HG03571 (cell line): Measurements from ENCODE around the gene ELOVL4.
A peak's percentile ranks its signal among the peaks of the same experiment; 100 is the strongest.

Experiments
- ATAC-seq: cut with Tn5 transposase; IDR thresholded peaks from one replicate; pipeline ENCODE4 v1.9.1; 2021; ENCODE audit not compliant: unreplicated experiment

ELOVL4 gene

DNA sequence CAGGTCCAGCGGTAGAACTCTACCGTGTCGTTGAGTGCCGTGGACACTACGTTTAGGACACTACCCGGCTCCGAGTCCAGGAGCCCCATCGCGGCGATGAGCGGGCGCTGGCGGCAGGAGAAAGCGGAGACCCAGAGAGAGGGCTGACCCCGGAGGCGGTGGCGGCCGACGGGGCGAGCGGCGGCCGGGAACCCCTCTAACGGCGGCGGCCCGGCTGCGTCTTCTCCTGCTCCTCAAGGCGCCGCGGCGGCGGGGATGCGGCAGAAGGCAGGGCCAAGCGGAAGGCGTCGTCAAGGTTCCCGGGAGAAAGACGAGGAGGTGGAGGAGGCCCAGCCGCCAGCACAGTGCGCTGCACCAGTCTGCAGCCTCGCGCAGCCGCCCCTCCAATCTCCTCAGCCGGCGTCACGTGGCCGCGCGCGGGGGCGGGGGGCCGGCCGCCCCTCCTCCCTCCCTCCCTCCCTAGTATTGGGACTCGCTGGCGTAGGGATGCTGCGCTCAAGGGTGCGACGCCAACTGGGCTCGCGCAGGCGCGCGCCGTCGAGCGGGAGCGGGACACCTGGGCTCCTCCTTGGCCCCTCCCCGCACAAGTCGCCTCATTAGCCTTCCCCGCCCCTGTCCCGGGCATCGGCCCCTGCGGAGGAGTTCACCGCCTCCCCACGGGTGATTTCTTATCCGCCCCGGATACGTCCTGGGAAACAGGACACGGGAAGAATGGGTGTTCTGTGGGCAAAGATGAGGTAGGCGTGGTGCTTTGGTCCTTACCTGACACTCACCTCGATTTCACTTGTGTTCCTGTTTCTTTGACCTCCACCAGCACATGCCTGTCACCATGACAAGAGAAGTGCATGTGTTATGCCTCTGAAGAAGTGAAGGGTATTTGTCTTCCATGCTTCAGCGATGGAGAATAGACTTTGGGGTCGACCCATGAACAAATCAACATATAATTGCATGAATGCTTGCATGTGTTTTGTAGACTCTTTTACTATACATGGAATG lies at the start of gene ELOVL4:
ELOVL4 (minus strand) TSS at position 363 of the 996 bp plus-strand sequence; CDS start at position 89, 274 bp downstream.
- peak; percentile 59 for ATAC-seq

DNA sequence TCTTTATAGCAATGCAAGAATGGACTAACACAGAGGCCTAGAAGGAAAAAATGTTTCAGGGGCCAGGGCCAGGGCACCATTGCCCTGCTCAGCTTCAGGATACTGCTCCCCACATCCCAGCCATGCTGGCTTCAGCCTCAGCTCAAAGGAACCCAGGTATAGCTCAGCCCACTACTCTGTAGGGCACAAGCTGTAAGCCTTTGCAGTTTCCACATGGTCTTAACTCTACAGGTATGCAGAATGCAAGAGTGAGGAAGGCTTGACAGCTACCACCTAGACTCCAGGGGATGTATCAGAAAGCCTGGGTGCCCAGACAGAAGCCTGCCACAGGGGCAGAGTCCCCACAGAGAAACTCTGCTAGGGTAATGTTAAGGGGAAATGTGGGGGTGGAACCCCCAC lies 46.6 kb upstream of the ELOVL4 start:
- no peak for ATAC-seq

DNA sequence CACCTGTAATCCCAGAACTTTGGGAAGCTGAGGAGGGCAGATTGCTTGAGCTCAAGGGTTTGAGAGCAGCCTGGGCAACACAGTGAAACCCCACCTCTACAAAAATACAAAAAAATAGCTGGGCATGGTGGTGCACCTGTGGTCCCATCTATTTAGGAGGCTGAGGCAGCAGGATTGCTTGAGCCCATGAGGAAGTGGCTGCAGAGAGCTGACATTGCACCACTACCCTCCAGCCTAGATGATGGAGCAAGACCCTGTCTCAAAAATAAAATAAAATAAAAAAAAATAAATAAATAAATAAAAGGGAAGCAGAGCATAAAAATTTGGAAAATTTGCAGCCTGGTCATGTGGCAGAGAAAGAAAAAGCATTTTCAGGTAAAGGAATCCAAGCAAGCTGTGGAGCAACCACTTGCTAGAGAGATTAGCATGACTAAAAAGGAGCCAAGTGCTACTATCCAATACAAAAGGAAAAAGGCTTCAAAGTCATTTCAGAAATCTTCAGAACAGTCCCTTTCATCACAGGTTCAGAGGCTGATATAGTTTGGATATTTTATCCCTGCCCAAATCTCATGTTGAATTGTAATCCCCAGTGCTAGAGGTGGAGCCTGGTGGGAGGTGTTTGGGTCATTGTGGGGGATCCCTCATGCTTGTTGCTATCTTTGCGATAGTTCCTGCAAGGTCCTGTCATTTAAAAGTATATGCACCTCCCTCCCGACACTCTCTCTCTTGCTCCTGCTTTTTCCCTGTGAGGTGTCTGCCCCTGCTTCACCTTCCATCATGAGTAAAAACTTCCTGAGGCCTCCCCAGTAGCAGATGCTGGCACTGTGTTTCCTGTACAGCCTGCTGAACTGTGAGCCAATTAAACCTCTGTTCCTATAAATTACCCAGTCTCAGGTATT lies 45.9 kb upstream of the ELOVL4 start:
- ATAC-seq, result no peak

DNA sequence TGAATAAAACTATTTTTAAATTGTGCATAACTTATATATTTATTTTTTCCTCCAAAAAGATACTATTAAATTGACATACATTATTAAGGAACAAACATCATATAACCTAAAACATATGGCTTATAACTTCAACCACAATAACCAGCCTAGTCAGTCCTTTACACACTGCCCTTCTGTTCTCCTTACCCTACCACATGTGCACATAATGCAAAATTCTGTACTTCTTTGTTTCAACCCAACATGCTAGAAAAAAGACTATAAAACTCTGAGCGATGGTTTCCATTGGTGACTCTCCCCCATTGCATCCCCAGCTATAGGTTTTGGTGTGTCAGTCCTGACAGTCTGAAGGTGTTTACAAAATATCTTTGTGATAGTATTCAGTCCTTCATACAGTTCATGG lies 42.3 kb upstream of the ELOVL4 start:
- no peak for ATAC-seq

DNA sequence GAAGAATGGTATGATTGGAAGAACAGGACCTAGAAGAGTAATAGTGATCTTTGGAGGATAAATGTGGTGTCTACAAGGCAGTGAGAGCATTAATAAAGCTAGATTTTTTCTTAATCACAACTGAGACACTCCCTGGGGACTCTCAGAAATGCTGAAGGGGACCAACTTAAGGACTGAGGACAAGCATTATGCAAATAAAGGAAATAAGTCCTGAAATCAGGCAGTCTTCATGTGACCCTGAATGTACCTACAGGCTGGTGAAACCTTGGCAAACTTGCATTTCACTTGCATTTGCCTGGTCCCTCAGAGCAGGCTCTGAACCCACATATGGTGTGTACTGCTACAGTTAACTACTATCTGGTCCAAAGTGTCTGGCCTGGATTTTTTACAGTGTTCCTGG lies 37.8 kb upstream of the ELOVL4 start:
- peak; percentile 43 for ATAC-seq

DNA sequence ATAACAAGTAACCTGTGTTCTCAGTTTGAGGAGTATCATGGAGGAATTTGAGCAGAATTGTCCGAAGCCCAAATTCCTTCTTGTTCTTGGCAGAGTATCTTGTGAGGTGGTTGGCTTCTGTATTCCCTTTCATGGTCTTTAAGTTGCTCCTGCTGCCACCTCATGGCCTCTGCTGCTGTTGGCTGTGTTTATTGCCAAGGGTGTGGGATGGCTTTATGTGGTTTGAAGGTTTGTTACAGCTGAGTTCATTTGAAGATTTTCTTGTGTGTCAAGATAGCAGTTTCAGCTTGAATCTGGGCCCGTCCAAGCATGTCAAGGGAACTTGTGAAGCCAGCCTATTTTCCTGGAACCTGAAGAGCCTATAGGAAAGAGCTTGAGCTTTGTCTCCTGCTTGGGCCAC lies 36.9 kb upstream of the ELOVL4 start:
- peak; percentile 74 for ATAC-seq

DNA sequence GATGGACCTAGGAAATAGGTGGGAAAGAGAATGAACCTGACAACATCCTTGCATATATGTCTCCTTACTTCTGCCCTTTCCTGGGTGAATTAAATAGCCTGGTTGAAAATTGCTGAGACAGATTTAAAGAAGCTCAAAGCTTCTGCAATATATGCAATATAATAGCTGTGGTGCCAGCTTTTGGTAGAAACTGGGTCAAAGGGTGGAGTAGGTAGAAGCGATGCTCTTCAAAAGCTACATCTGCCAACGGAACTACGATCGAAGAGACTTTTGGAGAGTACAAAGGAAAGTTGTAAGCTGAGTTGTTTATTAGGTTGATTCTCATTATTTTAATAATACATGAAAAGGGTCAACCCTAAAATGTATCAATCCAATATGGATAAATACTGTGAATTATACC lies 34.3 kb upstream of the ELOVL4 start:
- ATAC-seq, result no peak

DNA sequence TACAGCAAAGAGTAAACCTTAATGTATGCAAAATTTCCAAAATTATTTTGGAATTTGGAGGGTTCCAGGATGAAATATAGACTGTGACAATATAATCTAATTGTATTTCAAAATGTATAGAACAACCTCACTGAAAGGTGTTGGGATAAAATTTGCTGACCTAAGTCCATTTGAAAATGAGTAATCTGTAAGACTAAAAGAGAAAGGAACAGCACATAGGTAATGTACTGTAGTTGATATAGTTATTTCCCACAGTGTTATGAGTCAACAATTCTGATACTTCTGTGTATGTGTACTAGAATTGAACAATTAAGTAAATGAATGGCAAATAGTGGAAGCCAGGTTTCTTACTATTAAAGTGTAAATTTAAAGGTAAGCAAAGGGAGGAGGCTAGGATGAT lies 23.8 kb upstream of the ELOVL4 start:
- ATAC-seq, result no peak

DNA sequence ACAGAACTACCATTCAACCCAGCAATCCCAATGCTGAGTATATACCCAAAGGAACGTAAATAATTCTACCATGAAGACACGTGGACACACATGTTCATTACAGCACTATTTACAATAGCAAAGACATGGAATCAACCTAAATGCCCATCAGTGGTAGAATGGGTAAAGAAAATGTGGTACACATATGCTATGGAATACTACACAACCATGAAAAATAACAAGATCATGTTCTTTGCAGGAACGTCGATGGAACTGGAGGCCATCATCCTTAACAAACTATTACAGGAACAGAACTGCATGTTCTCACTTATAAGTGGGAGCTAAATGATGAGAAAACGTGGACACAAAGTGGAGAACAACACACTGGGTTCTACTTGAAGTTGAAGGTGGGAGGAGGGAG lies 22.4 kb upstream of the ELOVL4 start:
- no peak for ATAC-seq

DNA sequence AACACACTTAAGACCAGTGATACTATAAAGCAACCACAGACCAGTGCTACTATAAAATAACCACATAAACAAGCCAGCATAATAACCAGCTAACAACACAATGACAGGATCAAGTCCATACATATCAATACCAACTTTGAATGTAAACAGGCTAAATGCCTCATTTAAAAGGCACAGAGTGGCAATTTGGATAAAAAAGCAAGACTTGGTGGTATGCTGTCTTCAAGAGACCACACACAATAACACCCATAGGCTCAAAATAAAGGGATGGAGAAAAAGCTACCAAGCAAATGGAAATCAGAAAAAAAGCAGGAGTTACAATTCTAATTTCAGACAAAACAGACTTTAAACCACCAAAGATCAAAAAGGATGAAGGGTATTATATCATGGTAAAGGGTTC lies 19.8 kb upstream of the ELOVL4 start:
- no peak for ATAC-seq

DNA sequence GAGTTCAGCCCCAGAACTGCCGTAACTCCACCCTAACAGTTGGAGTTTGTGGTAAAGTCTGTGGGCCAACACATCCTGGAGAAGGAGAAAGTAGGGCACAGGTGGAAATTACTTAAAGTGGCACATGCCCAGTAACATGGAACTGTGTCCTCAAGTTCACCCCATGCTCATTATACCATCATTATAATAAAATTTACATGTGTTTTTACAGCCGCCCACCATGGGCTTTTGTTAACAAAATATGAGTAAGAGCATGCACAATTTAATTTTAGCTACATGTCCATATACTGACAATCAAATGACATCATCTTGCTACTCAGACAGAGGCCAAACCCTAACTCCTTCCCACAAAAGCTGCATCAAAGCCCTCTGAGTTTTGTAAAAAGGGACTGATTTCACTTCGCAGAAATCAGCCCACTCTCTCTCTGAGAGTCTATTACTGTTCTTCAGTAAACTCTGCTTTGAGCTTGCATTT lies 17.3 kb upstream of the ELOVL4 start:
- ATAC-seq, result no peak

DNA sequence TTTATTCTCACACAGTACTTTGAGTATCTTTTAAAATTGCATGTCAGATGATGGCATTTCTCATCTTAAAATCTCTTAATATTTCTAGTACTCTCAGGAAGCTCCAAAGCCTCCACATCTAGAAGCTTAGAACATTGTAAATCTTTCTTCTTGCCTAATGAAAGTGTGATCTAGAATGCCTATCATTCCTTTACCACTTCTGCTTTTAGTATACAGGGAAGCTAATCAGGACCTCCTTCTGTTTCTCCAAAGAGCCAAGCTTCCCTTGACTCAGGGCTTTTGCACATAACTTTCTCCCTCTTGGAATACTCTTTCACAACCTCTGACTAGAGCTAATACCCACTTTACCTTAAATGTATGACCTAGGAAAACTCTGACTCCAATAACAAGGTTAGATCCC lies 7.5 kb upstream of the ELOVL4 start:
- ATAC-seq, result no peak

DNA sequence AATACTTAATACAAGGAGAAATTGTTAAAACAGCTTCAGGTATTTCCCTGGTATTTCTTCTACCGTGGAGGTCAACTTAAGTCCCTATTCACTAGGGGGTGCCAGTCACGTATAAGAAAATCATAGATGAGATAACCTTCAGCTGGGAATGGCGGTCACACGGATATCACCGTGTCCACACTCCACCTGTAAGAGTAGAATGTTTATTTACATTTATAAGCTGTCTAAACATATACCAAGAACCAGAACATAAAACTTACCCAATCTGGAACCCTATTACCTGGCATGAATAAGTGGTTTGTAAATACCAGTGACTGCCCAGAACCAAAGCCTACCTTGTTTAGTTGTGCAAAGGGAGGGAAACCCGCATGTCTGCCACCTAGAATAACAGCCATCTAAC lies 1.9 kb upstream of the ELOVL4 start:
- ATAC-seq, result peak; percentile 52

DNA sequence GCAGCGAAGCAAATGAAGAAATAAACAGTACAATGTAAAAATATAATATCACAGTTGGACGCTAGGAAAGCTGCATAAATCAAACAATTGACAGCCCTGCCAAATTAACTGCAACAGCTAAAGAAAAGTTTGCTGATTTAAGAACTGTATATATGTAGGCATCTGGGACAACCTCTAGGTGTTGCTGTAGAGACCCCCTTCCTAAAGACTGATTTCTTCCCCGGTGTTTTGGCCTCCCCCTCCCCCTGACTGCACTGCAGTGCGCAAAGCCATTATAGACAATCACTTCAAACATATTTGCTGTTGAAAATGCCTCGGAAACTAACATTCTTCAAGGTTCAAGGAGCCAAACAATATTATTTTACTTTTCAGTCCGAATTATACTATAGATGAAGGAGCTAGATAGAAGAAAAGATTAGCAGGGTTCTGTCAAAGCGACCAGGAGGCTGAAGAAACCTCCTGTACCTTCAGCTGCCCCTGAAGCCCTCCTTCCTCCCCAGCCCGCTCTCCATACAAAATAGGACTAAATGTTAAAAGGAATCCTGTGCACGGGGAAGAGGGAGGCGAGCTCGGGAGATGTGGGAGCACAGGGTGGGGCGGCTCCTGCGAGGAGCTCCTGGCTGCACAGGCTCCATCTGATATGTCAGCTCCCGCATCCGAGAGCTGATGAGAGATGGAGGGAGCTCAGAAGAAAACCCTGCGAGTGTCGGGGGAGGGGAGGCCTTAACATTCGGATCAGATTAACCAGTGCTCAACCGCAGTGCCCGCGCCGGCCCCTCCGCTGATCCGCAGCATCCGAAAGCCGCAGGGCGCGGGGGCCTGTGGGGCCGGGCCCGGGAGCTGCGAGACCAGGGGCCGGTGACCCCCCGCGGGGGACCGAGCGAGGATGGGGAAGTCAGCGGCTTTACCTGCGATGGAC lies 822 bp downstream of the ELOVL4 start:
- peak; percentile 35 for ATAC-seq

DNA sequence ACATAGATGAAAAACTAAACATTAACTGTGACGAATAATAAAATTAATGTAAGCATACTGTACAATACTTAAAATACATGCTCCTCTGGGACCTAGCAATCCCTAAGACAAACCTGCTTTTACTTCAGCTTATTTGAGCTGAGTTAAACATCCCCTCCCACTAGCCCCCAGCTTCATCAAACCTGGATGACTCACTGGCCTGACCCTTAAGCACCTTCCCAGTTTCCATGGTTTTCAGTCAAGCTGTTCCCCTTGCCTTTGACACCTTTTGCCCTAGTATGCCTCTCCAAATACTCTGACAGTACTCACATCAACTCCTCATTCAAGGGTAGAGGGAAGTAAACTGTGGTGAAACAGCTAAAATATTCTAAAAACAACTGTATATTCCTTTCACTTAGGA lies 4.2 kb downstream of the ELOVL4 start:
- no peak for ATAC-seq

DNA sequence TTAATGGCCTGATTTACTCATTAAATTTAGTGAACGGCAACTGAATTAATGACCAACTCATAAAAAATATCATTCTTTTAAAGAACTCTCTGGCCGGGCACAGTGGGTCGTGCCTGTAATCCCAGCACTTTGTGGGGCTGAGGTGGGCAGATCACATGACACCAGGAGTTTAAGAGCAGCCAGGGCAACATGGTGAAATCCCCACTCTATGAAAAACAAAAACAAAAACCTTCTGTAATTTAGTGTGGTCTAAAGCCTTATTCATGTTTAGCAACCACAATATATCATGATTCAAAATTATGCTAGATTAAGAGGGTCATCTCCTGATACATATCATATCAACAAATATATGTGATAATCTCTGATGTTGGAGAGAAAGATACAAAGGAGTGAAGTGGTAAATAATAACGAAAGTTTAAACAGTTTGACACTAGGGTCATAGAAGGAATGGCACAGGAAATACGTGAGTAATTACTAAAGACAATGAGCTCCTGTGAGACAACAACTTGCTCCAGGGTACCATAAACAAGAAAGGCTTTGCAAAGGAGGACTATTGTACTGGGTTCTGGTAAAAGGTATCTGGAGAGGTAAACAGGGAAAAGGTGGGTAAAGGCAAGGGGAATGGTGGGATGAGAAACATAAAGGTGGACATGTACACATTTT lies 5.7 kb downstream of the ELOVL4 start:
- ATAC-seq, result no peak

DNA sequence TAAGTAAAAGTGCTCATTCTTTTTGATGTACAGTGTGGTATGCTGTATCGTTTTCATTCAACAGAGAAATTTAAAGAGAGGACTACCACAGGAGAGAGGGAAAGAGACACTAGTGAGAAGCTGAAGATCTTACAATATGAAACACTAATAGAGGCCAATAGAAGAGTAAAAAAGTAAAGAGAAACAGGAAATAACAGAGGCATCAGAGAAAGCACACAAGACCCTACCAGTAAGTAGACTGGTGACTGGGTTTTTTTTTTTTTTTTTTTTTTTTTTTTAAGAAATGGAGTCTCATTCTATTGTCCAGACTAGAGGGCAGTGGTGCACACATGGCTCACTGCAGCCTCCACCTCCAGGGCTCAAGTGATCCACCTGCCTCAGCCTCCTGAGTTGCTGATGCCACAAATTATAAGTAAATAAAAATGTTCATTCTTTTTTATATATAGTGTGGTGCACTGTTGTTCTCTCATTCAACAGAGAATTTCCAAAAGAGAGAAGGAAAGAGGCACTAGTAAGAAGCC lies 18.8 kb downstream of the ELOVL4 start:
- no peak for ATAC-seq

DNA sequence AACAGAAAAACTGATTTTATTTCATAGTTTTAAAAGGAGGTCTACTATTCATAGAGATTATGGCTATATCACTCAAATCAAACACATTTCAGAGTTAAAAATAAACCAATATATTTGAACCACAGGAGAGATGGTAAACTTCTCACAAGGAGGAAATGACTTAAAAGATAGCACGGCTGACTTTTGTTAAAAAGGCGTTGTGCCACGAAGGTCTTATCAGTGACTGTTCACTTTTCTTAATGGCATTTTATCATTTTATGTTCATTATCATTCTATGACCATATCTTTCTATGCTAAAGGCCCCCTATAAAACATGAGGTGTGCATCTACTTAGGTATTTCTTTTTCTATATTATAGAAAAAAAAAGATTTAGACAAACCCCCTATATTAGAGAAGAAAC lies 19.6 kb downstream of the ELOVL4 start:
- ATAC-seq, result no peak

DNA sequence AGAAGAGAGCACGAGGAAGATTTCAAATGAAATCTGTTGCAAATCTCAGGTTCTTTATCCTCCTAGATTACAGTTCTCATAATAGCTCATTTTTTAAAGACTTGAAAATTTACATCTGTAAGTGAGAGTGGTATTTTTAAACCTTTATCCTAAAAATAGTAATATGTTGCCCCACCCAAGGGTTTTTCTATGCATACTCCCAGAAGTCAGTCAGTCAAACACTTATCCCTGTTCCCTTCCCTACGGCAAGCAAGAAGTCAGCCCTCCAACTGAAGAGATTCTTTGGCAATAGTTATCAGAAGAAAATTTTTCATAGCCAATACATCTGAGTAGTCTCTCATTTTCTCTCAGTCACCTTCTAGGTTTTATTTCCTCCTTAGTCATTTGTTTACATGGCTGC lies 24.1 kb downstream of the ELOVL4 start:
- no peak for ATAC-seq

DNA sequence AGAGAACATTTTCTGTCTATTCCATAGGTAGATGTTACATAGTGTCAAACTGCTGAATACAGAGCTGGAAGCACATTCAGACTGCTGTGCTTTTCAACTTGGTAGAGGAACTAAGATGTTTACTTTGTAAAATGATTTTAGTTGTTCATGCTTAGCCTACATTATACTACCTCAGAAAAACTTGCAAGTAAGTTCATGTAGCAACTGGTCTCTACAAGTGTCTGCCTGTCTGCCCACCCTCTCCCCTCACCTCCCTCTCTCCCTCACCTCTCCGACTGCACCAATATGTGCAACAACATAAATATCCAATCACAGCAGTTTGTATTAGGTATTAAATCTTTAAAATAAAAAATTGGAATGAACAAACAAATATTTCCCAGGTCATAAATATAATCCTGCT lies 25.3 kb downstream of the ELOVL4 start:
- ATAC-seq, result no peak
